H1 (cell line): ENCODE data around the gene ZNF622. TPM values are rescaled to one million over a fixed set of nuclear protein-coding genes. Genes with fewer than 3 reads are reported as not detected.

Source experiments
- ASH2L ChIP-seq: fragments of 200-600, 300-600 bp; sonication (generic); IDR thresholded peaks from one replicate; pipeline ENCODE4 v1.7.1; 2017; ENCODE audit warnings: low read length
- ATF2 ChIP-seq: IDR thresholded peaks from 2 replicates; pipeline ENCODE4 v1.6.1; 2012; ENCODE audit warnings: low read length, inconsistent platforms
- CBX5 ChIP-seq: fragments of 300-800, 300-1000 bp; sonication (generic); IDR thresholded peaks from 2 replicates; pipeline ENCODE4 v1.7.1; 2016; ENCODE audit warnings: antibody characterized with exemption, low read length, low read depth
- CHD2 ChIP-seq: IDR thresholded peaks from 2 replicates; pipeline ENCODE4 v1.6.1; 2012; ENCODE audit warnings: low read length, improper control_type of control experiment
- EP300 ChIP-seq, 2 experiments: IDR thresholded peaks; 1 replicate in 1 of 2; 2 replicates in 1 of 2; pipeline ENCODE4 v1.6.1; 2011 to 2012; ENCODE audit warnings: low read depth in 2 of 2, low read length in 2 of 2, mild to moderate bottlenecking in 2 of 2, borderline replicate concordance in 1 of 2, inconsistent platforms in 1 of 2, moderate library complexity in 1 of 2
- EZH2 ChIP-seq: fragments of 200-600 bp; sonication (generic); IDR thresholded peaks from 2 replicates; pipeline ENCODE4 v1.7.1; 2012; ENCODE audit warnings: low read depth, mild to moderate bottlenecking, moderate library complexity, low read length, inconsistent platforms; ENCODE audit not compliant: severe bottlenecking
- FOSL1 ChIP-seq: IDR thresholded peaks from 2 replicates; pipeline ENCODE4 v1.6.1; 2011; ENCODE audit warnings: mild to moderate bottlenecking, low read depth, low read length, moderate library complexity; ENCODE audit not compliant: insufficient read depth
- HDAC2 ChIP-seq, 2 experiments: fragments of 300-600 bp in 1 of 2; sonication (generic) in 1 of 2; IDR thresholded peaks; 2 replicates each; pipeline ENCODE4 v1.6.1; 2011 to 2012; ENCODE audit warnings: low read depth in 2 of 2, low read length in 2 of 2, mild to moderate bottlenecking in 2 of 2, moderate library complexity in 2 of 2, borderline replicate concordance in 1 of 2, inconsistent platforms in 1 of 2
- JUND ChIP-seq: IDR thresholded peaks from 2 replicates; pipeline ENCODE4 v1.6.1; 2011; ENCODE audit warnings: mild to moderate bottlenecking, improper control_type of control experiment, low read length
- KDM1A ChIP-seq: fragments of 200-600, 300-600 bp; sonication (generic); IDR thresholded peaks from 2 replicates; pipeline ENCODE4 v1.7.1; 2016; ENCODE audit warnings: mild to moderate bottlenecking, low read length, borderline replicate concordance
- KDM5A ChIP-seq: fragments of 200-600 bp; IDR thresholded peaks from 2 replicates; pipeline ENCODE4 v1.7.1; 2012; ENCODE audit warnings: mild to moderate bottlenecking, low read length, inconsistent platforms, mixed read lengths
- NRF1 ChIP-seq: IDR thresholded peaks from 2 replicates; pipeline ENCODE4 v1.6.1; 2011; ENCODE audit warnings: mild to moderate bottlenecking, low read depth, low read length, improper control_type of control experiment
- RBBP5 ChIP-seq: IDR thresholded peaks from 2 replicates; pipeline ENCODE4 v1.7.1; 2012; ENCODE audit warnings: low read depth, mild to moderate bottlenecking, inconsistent platforms, low read length, moderate library complexity, borderline replicate concordance
- SIX5 ChIP-seq: IDR thresholded peaks from 2 replicates; pipeline ENCODE4 v1.6.1; 2011; ENCODE audit warnings: mild to moderate bottlenecking, low read depth, low read length
- SRF ChIP-seq: IDR thresholded peaks from 2 replicates; pipeline ENCODE4 v1.6.1; 2011; ENCODE audit warnings: mild to moderate bottlenecking, low read depth, low read length, moderate library complexity
- SUZ12 ChIP-seq: fragments of 200-600 bp; sonication (generic); IDR thresholded peaks from 2 replicates; pipeline ENCODE4 v1.6.1; 2012; ENCODE audit warnings: mild to moderate bottlenecking, inconsistent platforms, low read length, moderate library complexity, mixed read lengths
- TAF7 ChIP-seq: optimal IDR thresholded peaks from 2 replicates; pipeline ENCODE3; 2011; ENCODE audit warnings: low read depth, mild to moderate bottlenecking, inconsistent platforms, low read length, moderate library complexity, borderline replicate concordance
- TBP ChIP-seq: IDR thresholded peaks from 2 replicates; pipeline ENCODE4 v1.6.1; 2011; ENCODE audit warnings: low read depth, low read length, improper control_type of control experiment
- TCF12 ChIP-seq: IDR thresholded peaks from 2 replicates; pipeline ENCODE4 v1.6.1; 2011; ENCODE audit warnings: low read depth, mild to moderate bottlenecking, low read length
- USF2 ChIP-seq: IDR thresholded peaks from 2 replicates; pipeline ENCODE4 v1.6.1; 2011; ENCODE audit warnings: low read length, improper control_type of control experiment
- YY1 ChIP-seq: IDR thresholded peaks from 2 replicates; pipeline ENCODE4 v1.6.1; 2011; ENCODE audit warnings: low read depth, mild to moderate bottlenecking, low read length
- polyA plus RNA-seq, 7 experiments: library from polyadenylated mRNA; depleted of rRNA in 3 of 7; stranded (reverse) in 5 of 7; unstranded in 2 of 7; fragments of >200 nt in 5 of 7; fragments of 200-250 nt in 2 of 7; gene quantifications; 1 replicate in 5 of 7; 2 replicates in 1 of 7; 4 replicates in 1 of 7; pipeline versions ENCODE4 v1.2.1 to v1.2.3, GENCODE V29; 2011 to 2013; ENCODE audit warnings: missing spikeins in 2 of 7, mixed read lengths in 2 of 7
- total RNA-seq: library from RNA; stranded (reverse); fragmentation: NEBNext Ultra II Directional; extraction: Animal tissue kit (Norgen Biotek cat#: 25700); gene quantifications from 2 replicates; pipeline ENCODE4 v1.2.1, GENCODE V29; 2021

The ZNF622 gene
- total and polyA plus RNA-seq, 2 of the 8 experiments (the other 6 are each of a cell fraction or from before 2014, with no cell fraction given) = 8.8 to 30.8 TPM

- TF ChIP-seq CBX5 = no peak
- TF ChIP-seq TBP = peak; percentile 87
- peak; percentile 62; the same call in 1 of the 2 replicates for TF ChIP-seq CHD2
- TF ChIP-seq KDM5A = peak; percentile 62; the same call in 1 of the 2 replicates
- no peak for TF ChIP-seq FOSL1
- no peak for TF ChIP-seq HDAC2 (IDR thresholded peaks at IDR 0.05; ENCODE audit: borderline replicate concordance in 1 of 2, low read depth in 2 of 2, low read length in 2 of 2)
- TF ChIP-seq JUND = no peak
- no peak for TF ChIP-seq NRF1
- no peak for TF ChIP-seq EP300 (IDR thresholded peaks at IDR 0.05; ENCODE audit: borderline replicate concordance in 1 of 2, low read depth in 2 of 2, low read length in 2 of 2)
- peak; percentile 61 for TF ChIP-seq TAF7
- TF ChIP-seq RBBP5 = peak; percentile 78; the same call in 1 of the 2 replicates
- peak; percentile 66 for TF ChIP-seq ASH2L
- TF ChIP-seq EZH2 = no peak
- TF ChIP-seq TCF12 = no peak
- TF ChIP-seq SUZ12 = no peak
- no peak for TF ChIP-seq ATF2
- TF ChIP-seq SRF = no peak
- TF ChIP-seq USF2 = no peak
- TF ChIP-seq YY1 = no peak; the same call in 1 of the 2 replicates
- no peak for TF ChIP-seq KDM1A
- TF ChIP-seq SIX5 = no peak
Measured at GRCh38 chr5:16465544-16466432, at the start of gene ZNF622 (continued).
